B cell (primary cell): Measurements from ENCODE around the gene SPG7.

Experiments used
- CTCF ChIP-seq: fragments of 200-600 bp; IDR thresholded peaks from one replicate; pipeline ENCODE4 v1.8.0; 2022; ENCODE audit warnings: antibody characterized with exemption, mild to moderate bottlenecking
- EZH2 ChIP-seq: IDR thresholded peaks from 2 replicates; pipeline ENCODE4 v1.6.1; 2012; ENCODE audit warnings: borderline replicate concordance, low read depth, mild to moderate bottlenecking, moderate library complexity, low read length; ENCODE audit not compliant: insufficient read depth, poor library complexity, severe bottlenecking

- TF ChIP-seq CTCF (no peak), EZH2 (no peak)
Measured at GRCh38 chr16:89485701-89486246, 22.4 kb upstream of the SPG7 start.
